GM23338 (cell line): ENCODE results near the gene LOXHD1. TPM values are rescaled to one million over a fixed set of nuclear protein-coding genes. Genes with fewer than 3 reads are reported as not detected.

ENCODE experiments used
- CREB1 ChIP-seq: fragments of 250-450 bp; sonication (Bioruptor Pico); IDR thresholded peaks from 2 replicates; pipeline ENCODE4 v1.5.0; 2020; ENCODE audit warnings: low read depth, mild to moderate bottlenecking, moderate library complexity
- POLR2AphosphoS5 ChIP-seq: IDR thresholded peaks from 2 replicates; pipeline ENCODE4 v1.6.1; 2016; ENCODE audit warnings: antibody characterized with exemption, low read depth
- STAT1 ChIP-seq: IDR thresholded peaks from one replicate; pipeline ENCODE4 v1.6.1; 2016; ENCODE audit warnings: antibody characterized with exemption; ENCODE audit not compliant: unreplicated experiment
- polyA plus RNA-seq: library from polyadenylated mRNA; unstranded; fragments of >200 nt; fragmentation: Nextera tagmentation; extraction: Ambion mirVana; gene quantifications from 2 replicates; pipeline ENCODE4 v1.2.1, GENCODE V29; 2016
- total RNA-seq: library from RNA; depleted of rRNA; stranded (reverse); fragments of >200 nt; shearing (Covaris generic); gene quantifications from 2 replicates; pipeline ENCODE4 v1.2.3, GENCODE V29; 2014
- TF ChIP-seq, protein P1 (sequence below): fragments of 250-450 bp; sonication (Bioruptor Pico); IDR thresholded peaks from 2 replicates; pipeline ENCODE4 v1.5.0; 2020; ENCODE audit warnings: mild to moderate bottlenecking, moderate library complexity
- TF ChIP-seq, protein P2 (sequence below): IDR thresholded peaks from one replicate; pipeline ENCODE4 v1.6.1; 2018; ENCODE audit warnings: antibody characterized with exemption; ENCODE audit not compliant: unreplicated experiment

The LOXHD1 gene
- total and polyA plus RNA-seq, 2 experiments from 2014 or later, result 0.17 TPM; not detected in 1

DNA sequence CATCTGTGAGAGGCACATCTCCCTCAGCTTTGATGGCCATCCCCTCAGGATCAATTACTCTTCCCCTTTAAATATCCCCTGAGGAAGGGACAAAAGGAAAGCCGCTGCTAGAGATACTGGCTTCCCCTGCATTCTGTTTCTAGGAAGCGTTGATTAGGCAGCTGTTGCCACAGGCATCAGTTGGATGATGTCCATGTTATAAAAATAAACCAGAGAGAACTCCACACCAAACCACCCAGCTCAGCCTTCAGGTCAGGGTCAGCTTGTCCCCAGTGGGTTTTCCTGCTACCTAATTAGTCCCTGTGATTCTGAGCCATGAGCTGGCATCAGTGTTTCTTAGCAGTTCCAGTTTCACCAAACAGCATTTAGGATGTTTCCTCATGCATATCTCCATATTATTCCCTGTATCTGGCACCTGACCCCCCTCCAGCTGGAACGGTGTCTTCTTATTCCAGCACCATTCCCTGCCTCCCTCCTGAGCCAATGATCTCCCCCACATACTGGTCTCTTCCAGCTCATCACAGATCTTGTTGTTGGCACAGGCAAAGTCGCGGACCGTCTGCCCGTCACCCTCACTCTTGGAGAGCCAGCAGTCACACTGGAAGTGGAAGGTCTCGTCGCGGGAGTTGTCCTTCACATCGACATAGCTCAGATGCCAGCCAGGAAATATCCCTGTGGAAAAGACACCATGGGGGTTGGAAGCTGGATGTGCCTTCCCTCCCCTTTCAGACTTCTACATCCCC, 168.4 kb downstream of the LOXHD1 start (continued):
- TF ChIP-seq, protein P1, sequence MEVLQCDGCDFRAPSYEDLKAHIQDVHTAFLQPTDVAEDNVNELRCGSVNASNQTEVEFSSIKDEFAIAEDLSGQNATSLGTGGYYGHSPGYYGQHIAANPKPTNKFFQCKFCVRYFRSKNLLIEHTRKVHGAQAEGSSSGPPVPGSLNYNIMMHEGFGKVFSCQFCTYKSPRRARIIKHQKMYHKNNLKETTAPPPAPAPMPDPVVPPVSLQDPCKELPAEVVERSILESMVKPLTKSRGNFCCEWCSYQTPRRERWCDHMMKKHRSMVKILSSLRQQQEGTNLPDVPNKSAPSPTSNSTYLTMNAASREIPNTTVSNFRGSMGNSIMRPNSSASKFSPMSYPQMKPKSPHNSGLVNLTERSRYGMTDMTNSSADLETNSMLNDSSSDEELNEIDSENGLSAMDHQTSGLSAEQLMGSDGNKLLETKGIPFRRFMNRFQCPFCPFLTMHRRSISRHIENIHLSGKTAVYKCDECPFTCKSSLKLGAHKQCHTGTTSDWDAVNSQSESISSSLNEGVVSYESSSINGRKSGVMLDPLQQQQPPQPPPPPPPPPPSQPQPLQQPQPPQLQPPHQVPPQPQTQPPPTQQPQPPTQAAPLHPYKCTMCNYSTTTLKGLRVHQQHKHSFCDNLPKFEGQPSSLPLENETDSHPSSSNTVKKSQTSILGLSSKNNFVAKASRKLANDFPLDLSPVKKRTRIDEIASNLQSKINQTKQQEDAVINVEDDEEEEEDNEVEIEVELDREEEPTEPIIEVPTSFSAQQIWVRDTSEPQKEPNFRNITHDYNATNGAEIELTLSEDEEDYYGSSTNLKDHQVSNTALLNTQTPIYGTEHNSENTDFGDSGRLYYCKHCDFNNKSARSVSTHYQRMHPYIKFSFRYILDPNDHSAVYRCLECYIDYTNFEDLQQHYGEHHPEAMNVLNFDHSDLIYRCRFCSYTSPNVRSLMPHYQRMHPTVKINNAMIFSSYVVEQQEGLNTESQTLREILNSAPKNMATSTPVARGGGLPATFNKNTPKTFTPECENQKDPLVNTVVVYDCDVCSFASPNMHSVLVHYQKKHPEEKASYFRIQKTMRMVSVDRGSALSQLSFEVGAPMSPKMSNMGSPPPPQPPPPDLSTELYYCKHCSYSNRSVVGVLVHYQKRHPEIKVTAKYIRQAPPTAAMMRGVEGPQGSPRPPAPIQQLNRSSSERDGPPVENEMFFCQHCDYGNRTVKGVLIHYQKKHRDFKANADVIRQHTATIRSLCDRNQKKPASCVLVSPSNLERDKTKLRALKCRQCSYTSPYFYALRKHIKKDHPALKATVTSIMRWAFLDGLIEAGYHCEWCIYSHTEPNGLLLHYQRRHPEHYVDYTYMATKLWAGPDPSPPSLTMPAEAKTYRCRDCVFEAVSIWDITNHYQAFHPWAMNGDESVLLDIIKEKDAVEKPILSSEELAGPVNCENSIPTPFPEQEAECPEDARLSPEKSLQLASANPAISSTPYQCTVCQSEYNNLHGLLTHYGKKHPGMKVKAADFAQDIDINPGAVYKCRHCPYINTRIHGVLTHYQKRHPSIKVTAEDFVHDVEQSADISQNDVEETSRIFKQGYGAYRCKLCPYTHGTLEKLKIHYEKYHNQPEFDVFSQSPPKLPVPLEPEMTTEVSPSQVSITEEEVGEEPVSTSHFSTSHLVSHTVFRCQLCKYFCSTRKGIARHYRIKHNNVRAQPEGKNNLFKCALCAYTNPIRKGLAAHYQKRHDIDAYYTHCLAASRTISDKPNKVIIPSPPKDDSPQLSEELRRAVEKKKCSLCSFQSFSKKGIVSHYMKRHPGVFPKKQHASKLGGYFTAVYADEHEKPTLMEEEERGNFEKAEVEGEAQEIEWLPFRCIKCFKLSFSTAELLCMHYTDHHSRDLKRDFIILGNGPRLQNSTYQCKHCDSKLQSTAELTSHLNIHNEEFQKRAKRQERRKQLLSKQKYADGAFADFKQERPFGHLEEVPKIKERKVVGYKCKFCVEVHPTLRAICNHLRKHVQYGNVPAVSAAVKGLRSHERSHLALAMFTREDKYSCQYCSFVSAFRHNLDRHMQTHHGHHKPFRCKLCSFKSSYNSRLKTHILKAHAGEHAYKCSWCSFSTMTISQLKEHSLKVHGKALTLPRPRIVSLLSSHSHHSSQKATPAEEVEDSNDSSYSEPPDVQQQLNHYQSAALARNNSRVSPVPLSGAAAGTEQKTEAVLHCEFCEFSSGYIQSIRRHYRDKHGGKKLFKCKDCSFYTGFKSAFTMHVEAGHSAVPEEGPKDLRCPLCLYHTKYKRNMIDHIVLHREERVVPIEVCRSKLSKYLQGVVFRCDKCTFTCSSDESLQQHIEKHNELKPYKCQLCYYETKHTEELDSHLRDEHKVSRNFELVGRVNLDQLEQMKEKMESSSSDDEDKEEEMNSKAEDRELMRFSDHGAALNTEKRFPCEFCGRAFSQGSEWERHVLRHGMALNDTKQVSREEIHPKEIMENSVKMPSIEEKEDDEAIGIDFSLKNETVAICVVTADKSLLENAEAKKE, result no peak
- TF ChIP-seq CREB1 (CRISPR knock-in tag) (no peak), STAT1 (no peak), POLR2AphosphoS5 (no peak)
- TF ChIP-seq, protein P2, sequence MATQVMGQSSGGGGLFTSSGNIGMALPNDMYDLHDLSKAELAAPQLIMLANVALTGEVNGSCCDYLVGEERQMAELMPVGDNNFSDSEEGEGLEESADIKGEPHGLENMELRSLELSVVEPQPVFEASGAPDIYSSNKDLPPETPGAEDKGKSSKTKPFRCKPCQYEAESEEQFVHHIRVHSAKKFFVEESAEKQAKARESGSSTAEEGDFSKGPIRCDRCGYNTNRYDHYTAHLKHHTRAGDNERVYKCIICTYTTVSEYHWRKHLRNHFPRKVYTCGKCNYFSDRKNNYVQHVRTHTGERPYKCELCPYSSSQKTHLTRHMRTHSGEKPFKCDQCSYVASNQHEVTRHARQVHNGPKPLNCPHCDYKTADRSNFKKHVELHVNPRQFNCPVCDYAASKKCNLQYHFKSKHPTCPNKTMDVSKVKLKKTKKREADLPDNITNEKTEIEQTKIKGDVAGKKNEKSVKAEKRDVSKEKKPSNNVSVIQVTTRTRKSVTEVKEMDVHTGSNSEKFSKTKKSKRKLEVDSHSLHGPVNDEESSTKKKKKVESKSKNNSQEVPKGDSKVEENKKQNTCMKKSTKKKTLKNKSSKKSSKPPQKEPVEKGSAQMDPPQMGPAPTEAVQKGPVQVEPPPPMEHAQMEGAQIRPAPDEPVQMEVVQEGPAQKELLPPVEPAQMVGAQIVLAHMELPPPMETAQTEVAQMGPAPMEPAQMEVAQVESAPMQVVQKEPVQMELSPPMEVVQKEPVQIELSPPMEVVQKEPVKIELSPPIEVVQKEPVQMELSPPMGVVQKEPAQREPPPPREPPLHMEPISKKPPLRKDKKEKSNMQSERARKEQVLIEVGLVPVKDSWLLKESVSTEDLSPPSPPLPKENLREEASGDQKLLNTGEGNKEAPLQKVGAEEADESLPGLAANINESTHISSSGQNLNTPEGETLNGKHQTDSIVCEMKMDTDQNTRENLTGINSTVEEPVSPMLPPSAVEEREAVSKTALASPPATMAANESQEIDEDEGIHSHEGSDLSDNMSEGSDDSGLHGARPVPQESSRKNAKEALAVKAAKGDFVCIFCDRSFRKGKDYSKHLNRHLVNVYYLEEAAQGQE, result no peak
